Panc1 (cell line): ENCODE data around the gene KRTAP5-6. TPM values are rescaled to one million over a fixed set of nuclear protein-coding genes. Genes with fewer than 3 reads are reported as not detected.

Experiments used
- ATAC-seq: fragments of 200-7000 bp; cut with Tn5 transposase; 2 replicates; pipeline ENCODE4 v1.9.1; 2020; ENCODE audit warnings: mild to moderate bottlenecking, moderate library complexity
- BruUV-seq: library from RNA; stranded (reverse); fragments of 400-500 nt; replicated peaks from 2 replicates; lab custom pipeline; 2021; lab: Mats Ljungman, UMichigan
- CTCF ChIA-PET: fragments of 300-600 bp; sonication (Branson Sonifier 250); formaldehyde crosslinking; loops from one replicate; lab custom pipeline; 2022; ENCODE audit warnings: antibody characterized with exemption; lab: Charles Lee
- POLR2A ChIA-PET: fragments of 300-600 bp; sonication (Branson Sonifier 250); formaldehyde crosslinking; loops from one replicate; lab custom pipeline; 2022; ENCODE audit warnings: antibody characterized with exemption; lab: Charles Lee
- DNase-seq: peaks from one replicate; pipeline ENCODE4 v3.0.0-alpha.2; 2010; ENCODE audit warnings: low read depth, low spot score
- H3K27ac ChIP-seq: 2 replicates; pipeline ENCODE4 v1.5.1; 2011; ENCODE audit warnings: mild to moderate bottlenecking, low read length, inconsistent platforms
- H3K27me3 ChIP-seq: fragments of 200-500 bp; sonication (Bioruptor generic); 2 replicates; pipeline ENCODE4 v1.6.0; 2014; ENCODE audit warnings: low read length, inconsistent platforms; ENCODE audit not compliant: control insufficient read depth, insufficient read depth
- H3K36me3 ChIP-seq: fragments of 200-500 bp; sonication (Bioruptor generic); 2 replicates; pipeline ENCODE4 v1.5.1; 2014; ENCODE audit warnings: inconsistent platforms, mild to moderate bottlenecking, low read length, moderate library complexity; ENCODE audit not compliant: control insufficient read depth, insufficient read depth
- H3K4me1 ChIP-seq: 2 replicates; pipeline ENCODE4 v1.5.1; 2011; ENCODE audit warnings: inconsistent platforms, mild to moderate bottlenecking, low read length, moderate library complexity; ENCODE audit not compliant: control insufficient read depth, insufficient read depth
- H3K4me3 ChIP-seq, 2 experiments: 2 replicates each; pipeline ENCODE4 v1.5.1; 2011 to 2012; ENCODE audit warnings: low read depth in 2 of 2, low read length in 2 of 2, mild to moderate bottlenecking in 2 of 2, inconsistent platforms in 1 of 2, moderate library complexity in 1 of 2
- H3K9me3 ChIP-seq: fragments of 200-500 bp; sonication (Bioruptor generic); 2 replicates; pipeline ENCODE4 v1.5.1; 2014; ENCODE audit warnings: low read depth, mild to moderate bottlenecking, inconsistent platforms, low read length, moderate library complexity; ENCODE audit not compliant: control insufficient read depth, insufficient read depth
- CTCF ChIP-seq: fragments of 450-650 bp; IDR thresholded peaks from 2 replicates; pipeline ENCODE4 v1.5.1; 2017; ENCODE audit warnings: mild to moderate bottlenecking
- POLR2AphosphoS5 ChIP-seq: IDR thresholded peaks from 2 replicates; pipeline ENCODE4 v1.6.1; 2012; ENCODE audit warnings: mild to moderate bottlenecking, low read depth, low read length, moderate library complexity
- REST ChIP-seq, 2 experiments: IDR thresholded peaks; 2 replicates each; pipeline ENCODE4 v1.6.1; 2011 to 2012; ENCODE audit warnings: low read depth in 2 of 2, control low read depth in 1 of 2, low read length in 1 of 2, mild to moderate bottlenecking in 1 of 2, moderate library complexity in 1 of 2; ENCODE audit not compliant: insufficient read depth in 1 of 2
- SIN3A ChIP-seq: IDR thresholded peaks from 2 replicates; pipeline ENCODE4 v1.6.1; 2012; ENCODE audit warnings: low read depth, mild to moderate bottlenecking, low read length, moderate library complexity, borderline replicate concordance; ENCODE audit not compliant: insufficient read depth
- TCF7L2 ChIP-seq: IDR thresholded peaks from 2 replicates; pipeline ENCODE4 v1.6.1; 2011; ENCODE audit warnings: mild to moderate bottlenecking, low read depth, low read length, inconsistent platforms
- in situ Hi-C: cut with HindIII; loops from 2 replicates; pipeline ENCODE4 v1.10.0; 2016; ENCODE audit warnings: low sequenced_read_pairs, low pct_unique_long_range_greater_than_20kb
- intact Hi-C: fragments of 100-400 bp; cut with micrococcal nuclease; formaldehyde crosslinking; loops from one replicate; pipeline ENCODE4 v1.10.0; 2022; ENCODE audit not compliant: unreplicated experiment
- total RNA-seq: library from RNA; stranded (reverse); gene quantifications from one replicate; pipeline ENCODE4 v1.2.1, GENCODE V29; 2021; ENCODE audit not compliant: unreplicated experiment

The KRTAP5-6 gene
- total RNA-seq, 1 experiment from 2014 or later, result not detected

GRCh38 chr11:1730059-1730629, 33.1 kb downstream of the KRTAP5-6 start:
- ChIA-PET POLR2A (no interaction called here), CTCF (no interaction called here)
- intact Hi-C loops, result no loop called here
- no peaks in the 10 kb centered on the region for H3K36me3 ChIP-seq
- TF ChIP-seq POLR2AphosphoS5, result no peak
- no peak for TF ChIP-seq CTCF
- TF ChIP-seq REST (IDR thresholded peaks at IDR 0.05; ENCODE audit: insufficient read depth in 1 of 2, low read depth in 2 of 2, low read length in 1 of 2), result no peak
- TF ChIP-seq SIN3A, result no peak
- no peak for TF ChIP-seq TCF7L2
- no peaks in the 10 kb centered on the region for H3K4me1 ChIP-seq
- H3K9me3 ChIP-seq, result no peaks in the 10 kb centered on the region
- H3K27me3 ChIP-seq, result peaks cover 5% of the 10 kb centered on the region
- in situ Hi-C loops, result no loop called here
- DNase-seq (no peak), ATAC-seq (no peak)
- H3K4me3 ChIP-seq, result no peak overlapping the region
- H3K27ac ChIP-seq, result no peak overlapping the region
- BruUV-seq, result no TSS peak

GRCh38 chr11:1731451-1732059, 34.6 kb downstream of the KRTAP5-6 start:
- Histone ChIP-seq H3K9me3 (no peaks in the 10 kb centered on the region), H3K36me3 (no peaks in the 10 kb centered on the region), H3K27me3 (peaks cover 5% of the 10 kb centered on the region; the same call in 1 of the 2 replicates), H3K27ac (no peak overlapping the region), H3K4me3 (no peak overlapping the region), H3K4me1 (no peaks in the 10 kb centered on the region)
- in situ Hi-C loops, result no loop called here
- ATAC-seq (no peak), DNase-seq (no peak)
- POLR2A ChIA-PET, result no interaction called here
- TF ChIP-seq TCF7L2 (no peak), REST (IDR thresholded peaks at IDR 0.05; ENCODE audit: insufficient read depth in 1 of 2, low read depth in 2 of 2, low read length in 1 of 2) (no peak), SIN3A (no peak), CTCF (no peak)
- intact Hi-C loops, result no loop called here
- BruUV-seq, result no TSS peak
- CTCF ChIA-PET, result no interaction called here
